ENCODE results near the gene FNIP2.
A peak's percentile ranks its signal among the peaks of the same experiment; 100 is the strongest.

The FNIP2 gene

DNA sequence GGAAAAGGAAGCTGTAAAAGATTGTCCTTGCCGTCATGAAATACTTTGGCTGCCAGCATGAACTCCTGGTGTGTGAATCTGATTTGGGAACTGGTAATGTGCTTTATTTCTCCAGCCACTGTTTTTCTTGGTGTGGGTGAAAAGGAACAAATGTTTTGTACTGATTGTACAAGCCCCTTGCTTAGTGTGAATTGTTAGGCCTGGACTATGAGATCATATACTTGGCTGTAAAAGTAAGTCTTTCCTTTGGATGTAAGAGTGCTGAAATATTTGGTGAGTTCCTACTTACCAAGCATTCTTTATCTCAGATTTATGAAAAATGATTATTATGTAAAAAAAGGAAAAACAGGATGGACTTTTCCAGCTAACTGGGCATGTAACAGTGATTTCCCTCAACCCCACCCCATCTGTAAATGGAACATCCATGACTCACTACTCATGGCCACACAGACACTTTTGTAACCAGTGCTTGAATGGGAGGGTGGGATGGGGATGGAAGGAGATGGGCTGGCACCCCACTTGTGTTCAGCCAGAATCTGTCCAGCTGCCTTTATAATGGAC lies 6.3 kb downstream of the FNIP2 start:
- H3K27ac Mint-ChIP-seq, result peak overlapping the region; percentile 79
- no peaks in the 10 kb centered on the region for H3K9me3 Mint-ChIP-seq
- H3K4me1 Mint-ChIP-seq (ENCODE audit: low read depth), result peaks cover 66% of the 10 kb centered on the region
- H3K27me3 Mint-ChIP-seq, result no peaks in the 10 kb centered on the region
- intact Hi-C loops (cut with micrococcal nuclease), result loop anchor here (5.0 kb wide), 1 partner anchor 47 kb away; no protein-coding TSS in a partner anchor
- H3K36me3 Mint-ChIP-seq (ENCODE audit: low read depth), result no peaks in the 10 kb centered on the region
- peak overlapping the region; percentile 30 for H3K4me3 Mint-ChIP-seq

DNA sequence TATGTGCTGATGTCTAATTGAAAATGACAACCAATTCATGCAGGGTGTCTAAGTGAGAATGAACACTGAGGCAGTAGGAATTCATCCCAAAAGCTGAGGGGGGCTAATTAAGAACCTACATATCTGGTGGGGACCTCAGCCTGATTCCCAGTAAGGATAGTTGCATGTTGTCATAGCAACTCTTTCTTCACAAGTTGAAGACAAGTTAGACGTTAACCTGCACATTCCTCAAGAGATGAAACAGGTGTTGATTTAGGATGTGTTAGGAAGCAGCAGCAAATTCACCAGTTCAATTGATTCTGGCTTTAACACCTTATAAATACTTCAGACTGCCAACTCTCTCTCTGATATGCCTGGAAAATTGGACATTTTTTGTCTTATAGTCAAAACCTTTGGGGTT lies 7.3 kb downstream of the FNIP2 start:
- Mint-ChIP-seq H3K4me3 (no peak overlapping the region), H3K36me3 (ENCODE audit: low read depth) (peaks cover 4% of the 10 kb centered on the region), H3K4me1 (ENCODE audit: low read depth) (peaks cover 66% of the 10 kb centered on the region), H3K9me3 (no peaks in the 10 kb centered on the region), H3K27ac (no peak overlapping the region), H3K27me3 (no peaks in the 10 kb centered on the region)
- intact Hi-C loops (cut with micrococcal nuclease), result loop anchor here (5.0 kb wide), 1 partner anchor 46 kb away; no protein-coding TSS in a partner anchor

DNA sequence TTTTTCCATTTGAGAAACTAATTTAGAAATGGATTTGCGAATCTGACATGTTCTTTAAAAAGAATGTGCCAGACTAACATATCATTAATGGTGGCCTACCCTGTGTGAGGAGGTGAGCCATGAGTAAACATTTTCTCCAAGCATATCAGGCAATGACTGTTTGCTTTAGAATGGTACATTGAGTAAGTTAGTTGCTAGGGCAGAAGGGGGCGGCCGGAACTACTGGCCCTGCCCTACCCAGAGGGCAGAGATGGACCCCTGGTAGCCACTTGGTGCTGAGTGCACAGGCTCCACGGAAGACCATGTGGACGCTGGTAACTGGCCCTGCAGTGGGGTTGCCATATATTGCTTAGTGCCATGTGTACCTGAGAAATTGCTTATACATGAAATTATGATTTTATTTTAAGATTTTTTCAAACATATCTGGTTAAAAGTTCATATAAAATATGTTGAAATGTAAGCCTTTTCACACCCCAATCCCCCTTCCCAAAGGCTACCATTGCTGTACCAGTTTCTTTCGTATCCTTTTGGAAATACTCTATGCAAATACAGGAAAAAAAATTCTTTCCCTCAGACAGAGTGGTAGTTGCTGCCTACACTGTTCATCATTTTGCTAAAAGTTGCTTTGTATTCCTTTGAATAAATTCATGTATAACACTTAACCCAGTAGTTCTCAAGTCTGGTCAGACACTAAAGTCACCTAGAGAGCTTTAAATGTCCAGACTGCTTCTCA lies 8.8 kb downstream of the FNIP2 start:
- Mint-ChIP-seq H3K27me3 (no peaks in the 10 kb centered on the region), H3K4me1 (ENCODE audit: low read depth) (peaks cover 66% of the 10 kb centered on the region), H3K4me3 (no peak overlapping the region), H3K27ac (peak overlapping the region; percentile 67), H3K36me3 (ENCODE audit: low read depth) (peaks cover 6% of the 10 kb centered on the region), H3K9me3 (no peaks in the 10 kb centered on the region)
- intact Hi-C loops (cut with micrococcal nuclease), result loop anchor here (5.0 kb wide), 1 partner anchor 45 kb away; no protein-coding TSS in a partner anchor

DNA sequence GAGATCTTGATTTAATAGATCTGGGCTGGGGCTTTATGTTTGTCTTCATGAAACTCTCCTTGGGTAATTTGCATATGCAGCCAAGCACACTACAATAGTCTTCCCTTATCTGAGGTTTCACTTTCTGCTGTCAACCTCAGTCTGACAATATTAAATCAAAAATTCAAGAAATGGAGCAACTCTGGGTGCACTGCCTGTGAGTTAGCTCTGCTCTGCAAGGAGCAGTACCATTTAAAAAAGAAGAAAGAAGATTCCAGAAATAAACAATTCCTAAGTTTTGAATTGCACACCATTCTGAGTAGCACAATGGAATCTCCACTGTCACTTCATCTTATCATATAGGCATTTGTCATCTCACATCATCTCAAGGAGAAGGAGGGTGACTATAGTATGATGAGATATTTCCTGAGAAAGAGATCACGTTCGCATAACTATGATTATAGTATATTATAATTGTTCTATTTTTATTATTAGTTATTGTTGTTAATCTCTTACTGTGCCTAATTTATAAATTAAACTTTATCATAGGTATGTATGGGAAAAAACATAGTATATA lies 9.4 kb downstream of the FNIP2 start:
- Mint-ChIP-seq H3K9me3 (no peaks in the 10 kb centered on the region), H3K36me3 (ENCODE audit: low read depth) (peaks cover 6% of the 10 kb centered on the region), H3K4me1 (ENCODE audit: low read depth) (peaks cover 66% of the 10 kb centered on the region), H3K27ac (peak overlapping the region; percentile 67), H3K4me3 (peak overlapping the region; percentile 37), H3K27me3 (no peaks in the 10 kb centered on the region)
- intact Hi-C loops (cut with micrococcal nuclease), result loop anchor here (5.0 kb wide), 1 partner anchor 44 kb away; no protein-coding TSS in a partner anchor

DNA sequence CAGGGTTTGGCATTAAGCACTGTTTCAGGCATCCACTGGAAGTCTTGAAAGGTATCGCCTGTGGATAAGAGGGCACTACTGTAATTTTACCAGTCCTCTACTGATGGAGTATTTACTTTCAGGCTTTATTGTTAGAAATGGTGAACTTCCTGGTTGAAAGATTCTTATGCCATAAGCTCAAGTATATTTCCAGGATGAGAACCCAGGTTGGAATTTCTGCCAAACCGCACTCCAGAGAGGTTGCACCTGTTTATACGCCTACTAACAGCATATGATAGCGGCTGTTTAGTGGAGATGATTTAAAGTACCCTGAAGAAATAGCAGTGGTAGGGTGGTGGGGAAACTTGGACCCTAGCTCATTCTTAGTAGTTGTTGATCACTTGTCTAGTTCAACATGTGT lies 9.9 kb downstream of the FNIP2 start:
- Mint-ChIP-seq H3K27me3 (no peaks in the 10 kb centered on the region), H3K9me3 (no peaks in the 10 kb centered on the region), H3K27ac (no peak overlapping the region), H3K4me1 (ENCODE audit: low read depth) (peaks cover 69% of the 10 kb centered on the region), H3K36me3 (ENCODE audit: low read depth) (peaks cover 6% of the 10 kb centered on the region), H3K4me3 (no peak overlapping the region)
- intact Hi-C loops (cut with micrococcal nuclease), result loop anchor here (5.0 kb wide), 1 partner anchor 44 kb away; no protein-coding TSS in a partner anchor

DNA sequence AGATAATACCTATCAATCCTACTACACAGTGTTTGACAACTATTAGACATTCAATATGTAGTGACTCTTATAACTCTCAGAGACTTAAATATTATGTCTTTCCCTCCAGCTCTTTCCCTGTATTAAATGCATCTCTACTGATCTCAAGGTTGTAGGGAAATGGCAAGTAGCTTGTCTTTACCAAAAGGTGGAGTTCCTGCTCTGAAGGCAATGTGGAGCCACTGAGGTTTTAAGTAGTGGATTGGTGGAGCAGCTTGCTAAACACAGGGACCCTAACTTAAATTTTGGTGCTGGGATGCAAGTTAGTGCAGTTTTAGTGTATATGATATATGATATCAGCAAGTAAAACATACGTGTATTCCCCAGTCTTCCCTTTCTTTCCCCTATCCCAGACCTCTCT lies 13.1 kb downstream of the FNIP2 start:
- Mint-ChIP-seq H3K27ac (peak overlapping the region; percentile 88), H3K36me3 (ENCODE audit: low read depth) (peaks cover 6% of the 10 kb centered on the region), H3K4me1 (ENCODE audit: low read depth) (peaks cover 85% of the 10 kb centered on the region), H3K9me3 (no peaks in the 10 kb centered on the region), H3K27me3 (no peaks in the 10 kb centered on the region), H3K4me3 (no peak overlapping the region)
- intact Hi-C loops (cut with micrococcal nuclease), result no loop called here

DNA sequence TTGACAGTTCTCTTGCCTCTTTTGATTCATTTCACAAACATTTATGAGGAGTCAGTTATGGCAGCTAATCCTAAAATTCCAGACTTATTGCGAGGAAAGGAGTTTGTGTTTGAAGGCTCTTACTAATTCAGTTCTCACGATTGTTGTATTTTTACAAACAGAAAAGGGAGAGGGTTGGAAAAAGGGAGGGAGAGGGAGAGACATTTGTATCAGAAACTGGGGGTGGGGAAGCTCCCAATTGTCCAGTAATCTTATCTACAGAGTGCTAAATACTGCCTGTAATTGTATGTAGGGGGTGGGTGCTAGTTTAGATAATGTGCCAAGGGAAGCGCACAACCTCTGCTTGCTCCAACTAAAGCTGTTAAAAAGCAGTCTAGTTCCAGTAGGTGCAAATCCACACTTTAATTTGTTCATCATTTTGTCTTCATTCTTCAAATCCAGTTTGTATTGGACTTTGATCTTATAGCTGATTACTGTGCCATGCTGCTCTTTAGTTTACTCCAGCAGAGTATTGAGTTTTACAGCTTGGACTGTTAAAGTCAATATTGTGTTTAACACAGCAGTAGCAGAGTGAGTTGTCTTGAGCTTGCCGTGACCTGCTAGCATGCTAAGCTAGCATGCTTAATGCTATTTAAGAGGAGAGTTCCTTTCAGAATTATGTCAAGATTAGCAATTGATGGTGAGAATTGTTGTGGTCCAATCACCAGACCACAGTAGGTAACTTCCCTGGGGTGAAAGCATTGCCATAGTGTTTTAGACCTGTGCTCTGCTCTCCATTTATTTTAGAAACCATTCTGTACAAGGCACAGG lies 13.9 kb downstream of the FNIP2 start:
- intact Hi-C loops (cut with micrococcal nuclease), result no loop called here
- no peaks in the 10 kb centered on the region for H3K27me3 Mint-ChIP-seq
- H3K4me1 Mint-ChIP-seq (ENCODE audit: low read depth), result peaks cover 84% of the 10 kb centered on the region

DNA sequence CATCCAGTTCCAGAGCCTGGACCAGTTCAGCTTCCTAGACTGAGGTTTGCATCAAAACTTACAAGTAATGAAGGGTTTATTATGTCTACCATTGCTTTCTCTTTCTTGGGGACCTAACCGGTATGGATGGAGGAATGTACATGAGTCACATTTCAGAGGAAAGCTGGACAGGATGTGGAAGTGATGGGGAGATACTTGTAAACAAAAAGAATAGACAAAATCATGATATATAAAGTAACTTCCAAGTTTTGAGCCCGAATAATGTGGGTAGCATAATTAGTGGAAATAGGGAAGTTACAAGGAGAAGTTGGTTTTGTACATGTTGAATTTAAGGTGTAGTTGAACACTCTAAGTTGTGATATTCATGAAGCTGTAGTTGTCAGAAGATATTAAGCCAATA lies 15.0 kb downstream of the FNIP2 start:
- Mint-ChIP-seq H3K9me3 (no peaks in the 10 kb centered on the region), H3K4me3 (peak overlapping the region; percentile 45), H3K36me3 (ENCODE audit: low read depth) (peaks cover 12% of the 10 kb centered on the region), H3K27me3 (no peaks in the 10 kb centered on the region), H3K4me1 (ENCODE audit: low read depth) (peaks cover 88% of the 10 kb centered on the region), H3K27ac (peak overlapping the region; percentile 88)
- intact Hi-C loops (cut with micrococcal nuclease), result no loop called here

More for the DNA sequence above, 13.9 kb downstream of the FNIP2 start:
- Mint-ChIP-seq H3K36me3 (ENCODE audit: low read depth) (peaks cover 6% of the 10 kb centered on the region), H3K9me3 (no peaks in the 10 kb centered on the region), H3K4me3 (no peak overlapping the region), H3K27ac (peak overlapping the region; percentile 88)

DNA sequence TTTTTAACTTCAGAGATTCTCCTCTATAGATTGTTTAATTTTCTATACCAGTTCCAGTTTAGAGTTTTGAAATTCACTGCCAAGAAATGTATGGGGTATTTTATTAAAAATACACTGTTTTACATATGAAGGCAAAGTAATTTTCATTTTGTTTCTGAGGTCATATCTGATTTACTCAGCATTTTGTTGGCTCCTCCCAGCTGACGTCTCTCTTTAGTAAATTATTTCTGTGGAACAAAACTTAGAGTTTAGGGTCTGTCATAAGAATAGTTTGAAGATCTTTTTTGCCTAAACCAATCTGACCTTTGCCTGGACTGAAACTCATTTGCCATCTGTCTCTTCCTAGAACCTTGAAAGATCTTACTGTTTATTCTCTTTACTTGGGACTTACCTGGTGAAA lies 16.9 kb downstream of the FNIP2 start:
- no peaks in the 10 kb centered on the region for H3K9me3 Mint-ChIP-seq
- peak overlapping the region; percentile 88 for H3K27ac Mint-ChIP-seq
- intact Hi-C loops (cut with micrococcal nuclease), result loop anchor here (2.0 kb wide), 1 partner anchor 13 kb away; no protein-coding TSS in a partner anchor
- H3K27me3 Mint-ChIP-seq, result no peaks in the 10 kb centered on the region
- peak overlapping the region; percentile 53 for H3K4me3 Mint-ChIP-seq
- peaks cover 83% of the 10 kb centered on the region for H3K4me1 Mint-ChIP-seq (ENCODE audit: low read depth)
- peaks cover 11% of the 10 kb centered on the region for H3K36me3 Mint-ChIP-seq (ENCODE audit: low read depth)

DNA sequence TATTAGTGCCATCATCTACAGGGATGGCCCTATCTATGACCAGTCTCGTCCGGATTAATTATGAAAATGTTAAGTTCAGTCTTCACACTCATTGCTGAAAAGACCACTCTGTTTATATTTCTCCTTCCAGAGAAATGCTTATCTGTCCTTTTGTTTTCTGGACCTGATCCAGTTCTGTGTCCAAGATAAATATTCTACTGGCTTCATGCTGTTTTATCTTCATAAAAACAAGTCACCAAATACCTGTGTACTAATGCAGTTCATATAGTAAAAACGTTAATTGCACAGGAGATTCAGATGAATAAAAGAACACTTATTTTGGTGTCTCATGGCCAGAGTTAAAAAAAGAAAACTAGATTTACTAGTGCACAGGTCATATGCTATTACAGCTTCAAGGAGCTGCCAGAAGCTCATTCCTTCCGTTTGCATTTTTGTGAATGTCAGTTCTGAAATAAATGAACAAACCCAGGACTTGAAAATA lies 17.3 kb downstream of the FNIP2 start:
- peaks cover 83% of the 10 kb centered on the region for H3K4me1 Mint-ChIP-seq (ENCODE audit: low read depth)

DNA sequence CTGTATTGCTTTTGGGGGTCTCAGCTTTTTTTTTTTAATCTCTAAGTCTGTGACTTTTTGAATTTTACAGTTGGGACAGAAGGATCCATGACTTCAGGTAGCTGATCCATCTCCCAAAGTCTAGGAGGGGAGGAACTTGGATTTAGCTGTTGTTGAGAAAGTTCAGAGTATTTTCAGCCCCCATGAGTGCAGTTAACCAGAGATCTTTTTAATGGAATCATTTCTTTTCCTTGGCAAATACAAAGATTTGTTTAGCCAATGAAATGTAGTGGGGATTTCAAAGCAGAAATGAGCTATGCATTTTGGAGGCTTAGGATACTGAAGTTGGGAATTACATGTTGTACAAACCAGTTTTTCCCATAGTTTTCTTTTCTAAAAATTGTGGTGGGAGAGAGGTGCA lies 18.1 kb downstream of the FNIP2 start:
- Mint-ChIP-seq H3K36me3 (ENCODE audit: low read depth) (peaks cover 6% of the 10 kb centered on the region), H3K4me3 (peak overlapping the region; percentile 6), H3K27ac (peak overlapping the region; percentile 88), H3K4me1 (ENCODE audit: low read depth) (peaks cover 83% of the 10 kb centered on the region), H3K9me3 (no peaks in the 10 kb centered on the region), H3K27me3 (no peaks in the 10 kb centered on the region)
- intact Hi-C loops (cut with micrococcal nuclease), result loop anchor here (2.0 kb wide), 1 partner anchor 14 kb away; no protein-coding TSS in a partner anchor

More for the DNA sequence above, 17.3 kb downstream of the FNIP2 start:
- H3K36me3 Mint-ChIP-seq (ENCODE audit: low read depth), result peaks cover 7% of the 10 kb centered on the region
- H3K27ac Mint-ChIP-seq, result peak overlapping the region; percentile 88
- no peaks in the 10 kb centered on the region for H3K9me3 Mint-ChIP-seq
- H3K27me3 Mint-ChIP-seq, result no peaks in the 10 kb centered on the region
- no peak overlapping the region for H3K4me3 Mint-ChIP-seq
- intact Hi-C loops (cut with micrococcal nuclease), result loop anchor here (2.0 kb wide), 1 partner anchor 13 kb away; no protein-coding TSS in a partner anchor

DNA sequence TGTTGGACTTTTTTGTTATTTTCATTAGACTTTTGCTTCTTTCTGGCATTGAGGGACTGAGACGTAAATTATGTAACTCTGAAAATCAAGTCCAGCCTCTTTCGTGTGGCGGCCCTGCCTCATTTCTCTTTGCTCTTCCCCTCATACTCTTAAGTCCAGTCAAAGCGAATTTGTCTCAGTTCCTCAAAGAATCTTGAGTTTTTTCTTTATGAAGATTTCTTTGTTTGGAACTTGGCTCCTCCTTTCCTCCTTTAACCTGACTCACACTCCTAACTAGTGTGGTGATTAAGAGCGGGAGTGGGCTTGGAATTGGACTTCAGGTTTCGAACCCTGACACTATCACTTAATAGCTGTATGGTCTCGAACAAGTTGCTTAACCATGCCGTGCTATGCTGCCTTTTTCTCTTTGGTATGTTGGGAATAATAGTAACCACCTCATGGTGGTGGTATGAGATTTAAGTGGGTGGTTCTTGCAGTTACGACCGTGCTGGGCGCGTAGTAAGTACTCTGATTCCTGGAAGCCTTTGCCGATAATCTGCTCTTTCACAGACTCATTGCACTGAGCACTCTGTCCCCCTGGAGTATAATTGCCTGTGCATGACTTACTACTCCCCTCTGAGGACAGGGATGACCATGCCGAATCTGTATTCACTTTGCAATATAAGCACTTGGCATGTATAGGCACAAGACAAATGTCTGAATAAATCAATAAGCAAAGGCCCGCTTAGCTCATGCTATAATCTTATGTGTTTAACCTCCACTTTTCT lies 19.1 kb downstream of the FNIP2 start:
- Mint-ChIP-seq H3K4me1 (ENCODE audit: low read depth) (peaks cover 83% of the 10 kb centered on the region), H3K36me3 (ENCODE audit: low read depth) (peaks cover 6% of the 10 kb centered on the region), H3K4me3 (peak overlapping the region; percentile 60), H3K27me3 (no peaks in the 10 kb centered on the region), H3K9me3 (no peaks in the 10 kb centered on the region), H3K27ac (peak overlapping the region; percentile 88)
- intact Hi-C loops (cut with micrococcal nuclease), result loop anchor here (2.0 kb wide), 1 partner anchor 15 kb away; no protein-coding TSS in a partner anchor

DNA sequence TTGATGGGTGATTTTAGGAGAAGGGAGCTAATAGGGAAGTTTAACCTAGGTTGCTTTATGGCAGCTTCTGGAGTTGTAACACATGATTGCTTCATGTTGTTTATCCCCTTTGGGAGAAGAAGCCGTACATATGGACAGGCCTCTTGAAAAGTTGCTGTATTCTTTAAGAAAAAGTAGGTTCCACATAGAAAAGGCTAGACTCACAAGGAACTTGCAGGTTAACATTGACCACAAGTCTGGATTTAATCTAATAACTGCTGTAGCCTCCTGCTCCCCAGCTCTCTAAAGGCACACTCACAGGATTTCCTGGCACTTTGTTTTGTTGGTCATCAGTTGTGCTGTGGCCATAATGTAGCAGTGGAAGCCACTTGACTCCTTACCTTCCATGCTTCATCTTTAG lies 19.7 kb downstream of the FNIP2 start:
- intact Hi-C loops (cut with micrococcal nuclease), result no loop called here
- Mint-ChIP-seq H3K27ac (peak overlapping the region; percentile 88), H3K27me3 (no peaks in the 10 kb centered on the region), H3K4me1 (ENCODE audit: low read depth) (peaks cover 83% of the 10 kb centered on the region), H3K4me3 (peak overlapping the region; percentile 60), H3K36me3 (ENCODE audit: low read depth) (peaks cover 6% of the 10 kb centered on the region), H3K9me3 (no peaks in the 10 kb centered on the region)

All from dendritic cell treated with granulocyte-macrophage colony-stimulating factor and Interleukin-4, amounts not matched to agents 40 ng/mL and 50 ng/mL, for 4 days (primary cell).